ENCODE data around the gene MBLAC1. TPM values are rescaled to one million over a fixed set of nuclear protein-coding genes. Genes with fewer than 3 reads are reported as not detected.

MBLAC1 gene
- total and polyA plus RNA-seq, 9 of the 15 experiments (the other 6 are each of a cell fraction or from before 2014, with no cell fraction given): 0.03 to 3.1 (median 0.52) TPM

DNA sequence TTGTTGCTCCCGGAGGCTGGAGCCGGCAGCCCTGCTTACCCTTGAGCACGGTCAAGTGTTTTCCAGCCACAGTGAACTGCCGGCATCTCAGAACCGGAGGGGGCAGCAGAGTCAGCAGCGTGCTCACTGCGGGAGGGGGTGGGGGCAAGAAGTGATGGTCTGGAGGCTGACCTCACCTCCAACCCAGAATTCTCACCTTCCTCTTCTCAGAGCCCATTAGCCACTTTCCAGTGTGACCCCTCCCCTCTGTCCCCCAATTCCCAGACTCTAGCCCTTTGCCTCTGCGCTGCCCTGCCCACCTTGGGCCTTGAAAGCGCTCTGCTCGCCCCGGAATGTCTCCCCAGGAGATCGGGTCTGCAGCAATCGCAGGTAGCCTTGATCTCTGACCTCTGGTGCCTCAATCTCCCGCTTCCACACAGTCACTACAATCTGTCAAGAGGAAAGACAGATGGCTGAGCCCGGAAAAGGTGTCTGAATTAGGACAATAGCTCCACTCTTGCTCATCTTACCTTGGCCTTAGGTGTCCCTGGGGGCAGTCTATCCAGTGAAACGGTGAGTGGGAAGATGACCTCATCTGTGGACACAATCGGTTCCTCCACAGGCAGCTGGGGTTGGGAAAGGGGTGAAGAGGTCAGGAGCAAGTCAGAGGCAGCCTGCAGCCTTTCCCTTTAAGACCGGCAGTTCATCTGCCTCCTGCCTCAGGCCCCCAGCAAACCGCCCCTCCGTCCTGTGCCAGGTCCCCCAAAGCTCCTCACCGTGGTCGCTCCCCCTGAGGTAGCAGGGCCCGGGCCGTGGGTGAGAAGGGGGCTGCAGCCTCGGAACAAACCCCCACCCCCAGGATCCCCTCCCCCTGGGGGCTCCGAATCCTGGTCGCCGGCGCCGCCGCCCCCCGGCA lies 30.8 kb downstream of the MBLAC1 start (continued):
- TF ChIP-seq, protein P1, sequence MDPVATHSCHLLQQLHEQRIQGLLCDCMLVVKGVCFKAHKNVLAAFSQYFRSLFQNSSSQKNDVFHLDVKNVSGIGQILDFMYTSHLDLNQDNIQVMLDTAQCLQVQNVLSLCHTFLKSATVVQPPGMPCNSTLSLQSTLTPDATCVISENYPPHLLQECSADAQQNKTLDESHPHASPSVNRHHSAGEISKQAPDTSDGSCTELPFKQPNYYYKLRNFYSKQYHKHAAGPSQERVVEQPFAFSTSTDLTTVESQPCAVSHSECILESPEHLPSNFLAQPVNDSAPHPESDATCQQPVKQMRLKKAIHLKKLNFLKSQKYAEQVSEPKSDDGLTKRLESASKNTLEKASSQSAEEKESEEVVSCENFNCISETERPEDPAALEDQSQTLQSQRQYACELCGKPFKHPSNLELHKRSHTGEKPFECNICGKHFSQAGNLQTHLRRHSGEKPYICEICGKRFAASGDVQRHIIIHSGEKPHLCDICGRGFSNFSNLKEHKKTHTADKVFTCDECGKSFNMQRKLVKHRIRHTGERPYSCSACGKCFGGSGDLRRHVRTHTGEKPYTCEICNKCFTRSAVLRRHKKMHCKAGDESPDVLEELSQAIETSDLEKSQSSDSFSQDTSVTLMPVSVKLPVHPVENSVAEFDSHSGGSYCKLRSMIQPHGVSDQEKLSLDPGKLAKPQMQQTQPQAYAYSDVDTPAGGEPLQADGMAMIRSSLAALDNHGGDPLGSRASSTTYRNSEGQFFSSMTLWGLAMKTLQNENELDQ (CRISPR knock-in tag; IDR thresholded peaks at IDR 0.05; ENCODE audit: borderline replicate concordance): no peak
- TF ChIP-seq SIN3A (IDR thresholded peaks at IDR 0.05; ENCODE audit: borderline replicate concordance in 2 of 2, control insufficient read depth in 1 of 2, low read depth in 2 of 2, low read length in 2 of 2): peak in 1 of 2 experiments; percentile 58; a peak in 1 of 4 replicates
- TF ChIP-seq PKNOX1 (IDR thresholded peaks at IDR 0.05): peak; percentile 73
- TF ChIP-seq TCF3 (CRISPR knock-in tag; IDR thresholded peaks at IDR 0.05): peak; percentile 74
- TF ChIP-seq PTTG1 (tag; IDR thresholded peaks at IDR 0.05; ENCODE audit: low read depth): no peak
- TF ChIP-seq ZNF785 (CRISPR knock-in tag; IDR thresholded peaks at IDR 0.05): no peak
- TF ChIP-seq CREM (IDR thresholded peaks at IDR 0.05; ENCODE audit: low read depth): peak; percentile 47
- 0 out of 2 replicates have a peak, but pooled peaks have one; percentile 18 for TF ChIP-seq POLR2G (IDR thresholded peaks at IDR 0.05; ENCODE audit: low read depth, low read length)
- TF ChIP-seq TCF7L2 (IDR thresholded peaks at IDR 0.05; ENCODE audit: low read depth, low read length): no peak
- peak; percentile 23 for TF ChIP-seq PRDM10 (IDR thresholded peaks at IDR 0.05; ENCODE audit: partially characterized antibody)
- TF ChIP-seq, protein P2, sequence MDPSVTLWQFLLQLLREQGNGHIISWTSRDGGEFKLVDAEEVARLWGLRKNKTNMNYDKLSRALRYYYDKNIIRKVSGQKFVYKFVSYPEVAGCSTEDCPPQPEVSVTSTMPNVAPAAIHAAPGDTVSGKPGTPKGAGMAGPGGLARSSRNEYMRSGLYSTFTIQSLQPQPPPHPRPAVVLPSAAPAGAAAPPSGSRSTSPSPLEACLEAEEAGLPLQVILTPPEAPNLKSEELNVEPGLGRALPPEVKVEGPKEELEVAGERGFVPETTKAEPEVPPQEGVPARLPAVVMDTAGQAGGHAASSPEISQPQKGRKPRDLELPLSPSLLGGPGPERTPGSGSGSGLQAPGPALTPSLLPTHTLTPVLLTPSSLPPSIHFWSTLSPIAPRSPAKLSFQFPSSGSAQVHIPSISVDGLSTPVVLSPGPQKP (CRISPR knock-in tag; IDR thresholded peaks at IDR 0.05): no peak
- no peak for TF ChIP-seq MXD1 (CRISPR knock-in tag; IDR thresholded peaks at IDR 0.05; ENCODE audit: borderline replicate concordance, poor library complexity, severe bottlenecking)
- TF ChIP-seq ZNF175 (CRISPR knock-in tag; IDR thresholded peaks at IDR 0.05; ENCODE audit: low read depth): no peak
- no peak for TF ChIP-seq ZNF384 (IDR thresholded peaks at IDR 0.05; ENCODE audit: low read depth, low read length)
- TF ChIP-seq GTF2B (IDR thresholded peaks at IDR 0.05; ENCODE audit: extremely low read depth, insufficient read length): no peak
- TF ChIP-seq JUNB (CRISPR knock-in tag; conservative IDR thresholded peaks at IDR 0.05): no peak
